Dedifferentiated amniotic fluid mesenchymal stem cell (primary cell): ENCODE measurements around the gene LSM4.
A peak's percentile ranks its signal among the peaks of the same experiment; 100 is the strongest.
"Not testable (repeated sequence)": the region's sequence is repeated elsewhere in the genome, so short reads cannot be mapped to it uniquely, and the experiment has no call there.

Experiments used
- DNase-seq: peaks from one replicate; pipeline ENCODE4 v3.0.0-alpha.2; 2016; ENCODE audit errors: extremely low spot score

LSM4 gene

GRCh38 chr19:18322759-18323460 lies at the start of gene LSM4:
LSM4 (minus strand) TSS chr19:18323076; CDS start chr19:18323020, 56 bp downstream.
- DNase-seq = peak; percentile 96

GRCh38 chr19:18368504-18369222 lies 45.8 kb upstream of the LSM4 start:
- DNase-seq = no peak

- no peak for DNase-seq
Measured at GRCh38 chr19:18366021-18366435, 43.2 kb upstream of the LSM4 start.

- DNase-seq = peak; percentile 98
Measured at GRCh38 chr19:18364826-18365528, 42.1 kb upstream of the LSM4 start.

- not testable (repeated sequence) for DNase-seq
Measured at GRCh38 chr19:18364277-18364825, 41.5 kb upstream of the LSM4 start.

GRCh38 chr19:18363787-18364186 lies 40.9 kb upstream of the LSM4 start:
- DNase-seq = no peak

GRCh38 chr19:18362934-18363542 lies 40.2 kb upstream of the LSM4 start:
- DNase-seq = no peak

- no peak for DNase-seq
Measured at GRCh38 chr19:18361646-18362045, 38.8 kb upstream of the LSM4 start.

- DNase-seq = no peak
Measured at GRCh38 chr19:18357041-18357440, 34.2 kb upstream of the LSM4 start.

- DNase-seq = not testable (repeated sequence)
Measured at GRCh38 chr19:18354743-18355142, 31.9 kb upstream of the LSM4 start.

GRCh38 chr19:18353378-18354005 lies 30.6 kb upstream of the LSM4 start:
- no peak for DNase-seq

- no peak for DNase-seq
Measured at GRCh38 chr19:18351544-18351943, 28.7 kb upstream of the LSM4 start.

- no peak for DNase-seq
Measured at GRCh38 chr19:18350490-18350889, 27.6 kb upstream of the LSM4 start.

- DNase-seq = peak; percentile 48
Measured at GRCh38 chr19:18349524-18350128, 26.8 kb upstream of the LSM4 start.

GRCh38 chr19:18348818-18349339 lies 26.0 kb upstream of the LSM4 start:
- not testable (repeated sequence) for DNase-seq

GRCh38 chr19:18348171-18348570 lies 25.3 kb upstream of the LSM4 start:
- DNase-seq = no peak

GRCh38 chr19:18346091-18346490 lies 23.2 kb upstream of the LSM4 start:
- no peak for DNase-seq

GRCh38 chr19:18345296-18345695 lies 22.4 kb upstream of the LSM4 start:
- DNase-seq = no peak

GRCh38 chr19:18344582-18344950 lies 21.7 kb upstream of the LSM4 start:
- DNase-seq = no peak

GRCh38 chr19:18342090-18342632 lies 19.3 kb upstream of the LSM4 start:
- no peak for DNase-seq
